K562 (cell line): ENCODE results near the gene CDCA7. TPM values are rescaled to one million over a fixed set of nuclear protein-coding genes. Genes with fewer than 3 reads are reported as not detected.
A peak's percentile ranks its signal among the peaks of the same experiment; 100 is the strongest.

ENCODE experiments used
- ATAC-seq: fragments of 200-7000 bp; cut with Tn5 transposase; 3 replicates; pipeline ENCODE4 v1.9.1; 2020; ENCODE audit warnings: moderate library complexity
- BruUV-seq: library from RNA; stranded (reverse); fragments of 400-500 nt; replicated peaks from 2 replicates; lab custom pipeline; 2021; lab: Mats Ljungman, UMichigan
- CTCF ChIA-PET: fragments of 300-600 bp; formaldehyde crosslinking; extraction: SDS; loops from one replicate; lab custom pipeline; 2021; ENCODE audit warnings: low intra/inter-chr PET ratio; lab: Yijun Ruan, JAX
- POLR2A ChIA-PET: fragments of 300-600, 350-650 bp; sonication (Branson Sonifier 250); formaldehyde crosslinking; extraction: SDS; loops from one replicate; lab custom pipeline; 2021; ENCODE audit warnings: antibody characterized with exemption, inconsistent platforms; lab: Yijun Ruan, JAX
- DNase-seq, 4 experiments: peaks; one replicate each; pipeline versions ENCODE4 v3.0.0 to v3.0.0-alpha.2; 2011 to 2018; ENCODE audit warnings: low spot score in 3 of 4, mixed read lengths in 3 of 4; ENCODE audit errors: extremely low read depth in 1 of 4
- FAIRE-seq: peaks from 2 replicates; lab custom pipeline; 2011; peaks lifted over from hg19 to GRCh38; lab: Jason Lieb, UNC
- H2AFZ ChIP-seq: 2 replicates; pipeline ENCODE4 v1.6.0; 2011; ENCODE audit warnings: low read depth, low read length, control low read depth, inconsistent platforms
- H3K27ac ChIP-seq: fragments of 200-600 bp; 3 replicates; pipeline ENCODE4 v1.8.0; 2011; ENCODE audit warnings: low read depth, mild to moderate bottlenecking, control low read depth, inconsistent platforms, low read length, moderate library complexity, mixed read lengths; ENCODE audit errors: extremely low read depth
- H3K27me3 ChIP-seq, 2 experiments: fragments of 300-600 bp in 1 of 2; 2 replicates in 1 of 2; 3 replicates in 1 of 2; pipeline versions ENCODE4 v1.6.0 to v1.8.0; 2011; ENCODE audit warnings: inconsistent platforms in 2 of 2, low read length in 2 of 2, mild to moderate bottlenecking in 1 of 2, mixed read lengths in 1 of 2, moderate library complexity in 1 of 2; ENCODE audit not compliant: control insufficient read depth in 2 of 2, insufficient read depth in 2 of 2
- H3K36me3 ChIP-seq: fragments of 300-600 bp; 3 replicates; pipeline ENCODE4 v1.8.0; 2011; ENCODE audit warnings: mild to moderate bottlenecking, low read length, inconsistent platforms; ENCODE audit not compliant: control insufficient read depth, insufficient read depth
- H3K4me1 ChIP-seq, 2 experiments: fragments of 200-600 bp in 1 of 2; replicated peaks in 1 of 2; 2 replicates in 1 of 2; 3 replicates in 1 of 2; pipeline versions ENCODE4 v1.5.1 to v1.8.0; 2011; ENCODE audit warnings: inconsistent platforms in 2 of 2, low read length in 2 of 2, mild to moderate bottlenecking in 1 of 2, mixed read lengths in 1 of 2, moderate library complexity in 1 of 2; ENCODE audit not compliant: control insufficient read depth in 2 of 2, insufficient read depth in 2 of 2
- H3K4me2 ChIP-seq: 2 replicates; pipeline ENCODE4 v1.6.1; 2011; ENCODE audit warnings: low read length, control low read depth, inconsistent platforms, mixed read lengths; ENCODE audit not compliant: insufficient read depth
- H3K4me3 ChIP-seq: fragments of 200-600 bp; sonication (generic), shearing (Covaris generic); 2 replicates; pipeline ENCODE4 v1.5.1; 2016; ENCODE audit warnings: control low read depth, inconsistent platforms
- H3K79me2 ChIP-seq: fragments of 200-600 bp; 3 replicates; pipeline ENCODE4 v1.8.0; 2011; ENCODE audit warnings: low read length, inconsistent platforms; ENCODE audit not compliant: control insufficient read depth, insufficient read depth
- H3K9ac ChIP-seq, 2 experiments: 2 replicates each; pipeline versions ENCODE4 v1.6.0 to v1.6.1; 2011; ENCODE audit warnings: low read depth in 2 of 2, low read length in 2 of 2, control low read depth in 1 of 2, inconsistent platforms in 1 of 2, mild to moderate bottlenecking in 1 of 2, mixed read lengths in 1 of 2; ENCODE audit not compliant: insufficient read depth in 1 of 2
- H3K9me1 ChIP-seq: one replicate; pipeline ENCODE4 v1.6.0; 2011; ENCODE audit warnings: inconsistent platforms, mild to moderate bottlenecking, low read length, moderate library complexity; ENCODE audit not compliant: control insufficient read depth, insufficient read depth
- H3K9me3 ChIP-seq: replicated peaks from 2 replicates; pipeline ENCODE4 v1.5.1; 2011; ENCODE audit warnings: low read depth, low read length, inconsistent platforms; ENCODE audit not compliant: control insufficient read depth, insufficient read depth
- H4K20me1 ChIP-seq: replicated peaks from 2 replicates; pipeline ENCODE4 v1.6.1; 2011; ENCODE audit warnings: low read length, inconsistent platforms, mixed read lengths; ENCODE audit not compliant: control insufficient read depth, insufficient read depth
- DLX4 ChIP-seq: fragments of 250-450 bp; sonication (Bioruptor Pico); IDR thresholded peaks from 2 replicates; pipeline ENCODE4 v1.6.1; 2021; ENCODE audit warnings: mild to moderate bottlenecking
- HLTF ChIP-seq: fragments of 450-650 bp; IDR thresholded peaks from 2 replicates; pipeline ENCODE4 v1.6.1; 2016
- IRF9 ChIP-seq: fragments of 450-650 bp; IDR thresholded peaks from 2 replicates; pipeline ENCODE4 v1.6.1; 2016; ENCODE audit warnings: missing biosample characterization, missing genetic modification characterization
- PBX2 ChIP-seq, 2 experiments: IDR thresholded peaks in 1 of 2; conservative IDR thresholded peaks in 1 of 2; 2 replicates each; pipeline ENCODE4 v1.6.1; 2016; ENCODE audit warnings: low read depth in 2 of 2, mild to moderate bottlenecking in 1 of 2, missing compliant biosample characterization in 1 of 2, missing genetic modification characterization in 1 of 2, moderate library complexity in 1 of 2
- POU5F1 ChIP-seq: fragments of 150-350 bp; IDR thresholded peaks from 2 replicates; pipeline ENCODE4 v1.6.1; 2014; ENCODE audit warnings: borderline replicate concordance, low read length, low read depth, mild to moderate bottlenecking; ENCODE audit not compliant: partially characterized antibody
- RBM25 ChIP-seq: fragments of 200-400 bp; formaldehyde crosslinking; IDR thresholded peaks from 2 replicates; pipeline ENCODE4 v1.6.1; 2018; ENCODE audit warnings: low read length, low read depth, moderate library complexity; ENCODE audit not compliant: severe bottlenecking
- SNIP1 ChIP-seq: fragments of 450-650 bp; IDR thresholded peaks from 2 replicates; pipeline ENCODE4 v1.7.1; 2017; ENCODE audit warnings: low read depth, mild to moderate bottlenecking
- TFAM ChIP-seq: fragments of 250-450 bp; sonication (Bioruptor Pico); conservative IDR thresholded peaks from 2 replicates; pipeline ENCODE4 v1.5.0; 2021; ENCODE audit warnings: mild to moderate bottlenecking, moderate library complexity
- WGBS: fragments of 100-300 bp; shearing (Covaris generic); methylation state at CpG from one replicate; pipeline ENCODE4 v1.1.6; 2016; ENCODE audit warnings: low coverage, mixed read lengths; ENCODE audit not compliant: insufficient coverage; ENCODE audit errors: missing lambda C conversion rate; 5-methylcytosine and 5-hydroxymethylcytosine counted together
- in situ Hi-C: fragments of 300-500 bp; cut with MboI; formaldehyde crosslinking; loops from 4 replicates; pipeline ENCODE4 v1.15.0; 2018; ENCODE audit warnings: inconsistent platforms, mixed read lengths
- intact Hi-C: fragments of 100-400 bp; cut with micrococcal nuclease; formaldehyde crosslinking; loops from 2 replicates; pipeline ENCODE4 v1.14.2; 2022
- polyA plus RNA-seq, 8 experiments: library from polyadenylated mRNA; depleted of rRNA in 4 of 8; stranded (reverse) in 5 of 8; unstranded in 3 of 8; fragments of >200 nt; fragmentation: Nextera tagmentation in 2 of 8; fragmentation: Illumina TruSeq in 1 of 8; extraction: Ambion mirVana in 2 of 8; extraction: Trizol in 1 of 8; gene quantifications; 2 replicates each; pipeline versions ENCODE4 v1.2.1 to v1.2.3, GENCODE V29; 2011 to 2014; ENCODE audit warnings: inconsistent platforms in 1 of 8, missing spikeins in 1 of 8
- total RNA-seq, 7 experiments: library from RNA; depleted of rRNA in 6 of 7; stranded (reverse); fragments of >200 nt in 6 of 7; fragmentation: Illumina TruSeq in 2 of 7; extraction: Trizol in 2 of 7; gene quantifications; 2 replicates each; pipeline versions ENCODE4 v1.2.1 to v1.2.3, GENCODE V29; 2011 to 2021; ENCODE audit warnings: low replicate concordance in 1 of 7
- TF ChIP-seq, protein P1 (sequence below): fragments of 250-450 bp; sonication (Bioruptor Pico); IDR thresholded peaks from 2 replicates; pipeline ENCODE4 v1.5.0; 2021
- TF ChIP-seq, protein P2 (sequence below): fragments of 450-650 bp; IDR thresholded peaks from 2 replicates; pipeline ENCODE4 v1.6.1; 2016
- TF ChIP-seq, protein P3 (sequence below): fragments of 250-450 bp; sonication (Bioruptor Pico); IDR thresholded peaks from 2 replicates; pipeline ENCODE4 v1.8.0; 2022; ENCODE audit warnings: moderate library complexity, mild to moderate bottlenecking, inconsistent platforms
- TF ChIP-seq, protein P4 (sequence below): fragments of 450-650 bp; IDR thresholded peaks from 2 replicates; pipeline ENCODE4 v1.6.1; 2016; ENCODE audit warnings: low read depth, mild to moderate bottlenecking, moderate library complexity

The CDCA7 gene
- total and polyA plus RNA-seq, 9 of the 15 experiments (the other 6 are each of a cell fraction or from before 2014, with no cell fraction given), result 28.5 to 122 (median 51.0) TPM

DNA sequence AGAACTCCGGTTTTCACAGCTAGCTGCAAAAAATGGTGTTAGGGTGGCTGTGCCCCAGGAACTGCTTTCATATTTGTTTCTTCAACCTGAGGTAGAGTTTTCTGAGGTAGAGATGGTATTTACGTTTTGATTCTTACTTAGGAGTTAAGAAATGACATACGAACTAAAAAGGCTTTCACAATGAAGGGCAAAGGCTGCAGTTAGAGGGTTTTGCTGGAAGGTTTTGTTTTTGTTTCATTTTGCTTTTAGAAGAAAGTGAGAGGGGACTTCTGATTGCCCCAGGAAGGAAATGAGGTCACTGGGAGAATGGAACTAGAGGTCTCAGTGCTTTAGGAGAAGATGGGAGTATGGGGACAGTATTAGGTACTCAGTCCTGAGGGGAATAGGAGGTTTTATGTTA, 15.5 kb downstream of the CDCA7 start:
- WGBS, result 88% methylated on average over 3 of the region's 3 CpGs
- Histone ChIP-seq H3K9ac (no peak overlapping the region), H3K79me2 (no peaks in the 10 kb centered on the region), H3K36me3 (peaks cover 70% of the 10 kb centered on the region), H4K20me1 (no peaks in the 10 kb centered on the region), H3K9me1 (no peaks in the 10 kb centered on the region), H3K27me3 (no peaks in the 10 kb centered on the region), H3K4me1 (no peaks in the 10 kb centered on the region), H3K4me2 (no peak overlapping the region), H3K9me3 (no peaks in the 10 kb centered on the region), H2AFZ (no peak overlapping the region), H3K4me3 (no peak overlapping the region), H3K27ac (no peak overlapping the region)
- peak; percentile 52 for ATAC-seq
- ChIA-PET CTCF (no interaction called here), POLR2A (interaction anchor here (1.3 kb wide), 1 partner anchor 10 kb away, joined by 3 read pairs; no protein-coding TSS in a partner anchor)
- DNase-seq, result no peak
- in situ Hi-C loops, result no loop called here
- FAIRE-seq, result no peak
- intact Hi-C loops, result no loop called here
- no TSS peak for BruUV-seq
- TF ChIP-seq, protein P1, sequence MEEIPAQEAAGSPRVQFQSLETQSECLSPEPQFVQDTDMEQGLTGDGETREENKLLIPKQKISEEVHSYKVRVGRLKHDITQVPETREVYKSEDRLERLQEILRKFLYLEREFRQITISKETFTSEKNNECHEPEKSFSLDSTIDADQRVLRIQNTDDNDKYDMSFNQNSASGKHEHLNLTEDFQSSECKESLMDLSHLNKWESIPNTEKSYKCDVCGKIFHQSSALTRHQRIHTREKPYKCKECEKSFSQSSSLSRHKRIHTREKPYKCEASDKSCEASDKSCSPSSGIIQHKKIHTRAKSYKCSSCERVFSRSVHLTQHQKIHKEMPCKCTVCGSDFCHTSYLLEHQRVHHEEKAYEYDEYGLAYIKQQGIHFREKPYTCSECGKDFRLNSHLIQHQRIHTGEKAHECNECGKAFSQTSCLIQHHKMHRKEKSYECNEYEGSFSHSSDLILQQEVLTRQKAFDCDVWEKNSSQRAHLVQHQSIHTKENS (CRISPR knock-in tag), result no peak
- TF ChIP-seq TFAM (CRISPR knock-in tag), result no peak
- TF ChIP-seq RBM25, result no peak
- no peak for TF ChIP-seq SNIP1
- TF ChIP-seq, protein P2, sequence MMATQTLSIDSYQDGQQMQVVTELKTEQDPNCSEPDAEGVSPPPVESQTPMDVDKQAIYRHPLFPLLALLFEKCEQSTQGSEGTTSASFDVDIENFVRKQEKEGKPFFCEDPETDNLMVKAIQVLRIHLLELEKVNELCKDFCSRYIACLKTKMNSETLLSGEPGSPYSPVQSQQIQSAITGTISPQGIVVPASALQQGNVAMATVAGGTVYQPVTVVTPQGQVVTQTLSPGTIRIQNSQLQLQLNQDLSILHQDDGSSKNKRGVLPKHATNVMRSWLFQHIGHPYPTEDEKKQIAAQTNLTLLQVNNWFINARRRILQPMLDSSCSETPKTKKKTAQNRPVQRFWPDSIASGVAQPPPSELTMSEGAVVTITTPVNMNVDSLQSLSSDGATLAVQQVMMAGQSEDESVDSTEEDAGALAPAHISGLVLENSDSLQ, result no peak
- TF ChIP-seq, protein P3, sequence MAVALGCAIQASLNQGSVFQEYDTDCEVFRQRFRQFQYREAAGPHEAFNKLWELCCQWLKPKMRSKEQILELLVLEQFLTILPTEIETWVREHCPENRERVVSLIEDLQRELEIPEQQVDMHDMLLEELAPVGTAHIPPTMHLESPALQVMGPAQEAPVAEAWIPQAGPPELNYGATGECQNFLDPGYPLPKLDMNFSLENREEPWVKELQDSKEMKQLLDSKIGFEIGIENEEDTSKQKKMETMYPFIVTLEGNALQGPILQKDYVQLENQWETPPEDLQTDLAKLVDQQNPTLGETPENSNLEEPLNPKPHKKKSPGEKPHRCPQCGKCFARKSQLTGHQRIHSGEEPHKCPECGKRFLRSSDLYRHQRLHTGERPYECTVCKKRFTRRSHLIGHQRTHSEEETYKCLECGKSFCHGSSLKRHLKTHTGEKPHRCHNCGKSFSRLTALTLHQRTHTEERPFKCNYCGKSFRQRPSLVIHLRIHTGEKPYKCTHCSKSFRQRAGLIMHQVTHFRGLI (CRISPR knock-in tag), result no peak
- TF ChIP-seq HLTF, result no peak
- TF ChIP-seq, protein P4, sequence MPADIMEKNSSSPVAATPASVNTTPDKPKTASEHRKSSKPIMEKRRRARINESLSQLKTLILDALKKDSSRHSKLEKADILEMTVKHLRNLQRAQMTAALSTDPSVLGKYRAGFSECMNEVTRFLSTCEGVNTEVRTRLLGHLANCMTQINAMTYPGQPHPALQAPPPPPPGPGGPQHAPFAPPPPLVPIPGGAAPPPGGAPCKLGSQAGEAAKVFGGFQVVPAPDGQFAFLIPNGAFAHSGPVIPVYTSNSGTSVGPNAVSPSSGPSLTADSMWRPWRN, result no peak
- no peak for TF ChIP-seq PBX2 (CRISPR knock-in tag; IDR thresholded peaks at IDR 0.05; ENCODE audit: low read depth)
- TF ChIP-seq PBX2 (tag; conservative IDR thresholded peaks at IDR 0.05; ENCODE audit: low read depth), result no peak
- no peak for TF ChIP-seq POU5F1
- TF ChIP-seq IRF9, result no peak
- no peak for TF ChIP-seq DLX4 (CRISPR knock-in tag)
